NCI-H1417 (cell line): ENCODE data around the gene OXCT2.

Source experiments
- DNase-seq, 3 experiments: peaks; one replicate each; lab custom pipeline; 2025; lab: John Stamatoyannopoulos, UW

Gene OXCT2

GRCh38 chr1:39762550-39763540 is 8.3 kb downstream of the OXCT2 start:
- DNase-seq = no peak

- peak in 1 of 3 experiments; percentile 7 for DNase-seq
Observed at GRCh38 chr1:39761557-39762260, 9.4 kb downstream of the OXCT2 start.

- DNase-seq = no peak
Observed at GRCh38 chr1:39761016-39761415, 10.1 kb downstream of the OXCT2 start.

GRCh38 chr1:39760074-39761008 is 10.8 kb downstream of the OXCT2 start:
- DNase-seq = no peak

- no peak for DNase-seq
Observed at GRCh38 chr1:39759436-39759726, 11.8 kb downstream of the OXCT2 start.

- DNase-seq = peak in 2 of 3 experiments; percentile 78 to 92
Observed at GRCh38 chr1:39758556-39759435, 12.4 kb downstream of the OXCT2 start.

- no peak for DNase-seq
Observed at GRCh38 chr1:39757501-39757900, 13.6 kb downstream of the OXCT2 start.

- DNase-seq = no peak
Observed at GRCh38 chr1:39755965-39756659, 15.0 kb downstream of the OXCT2 start.

- DNase-seq = no peak
Observed at GRCh38 chr1:39754906-39755504, 16.1 kb downstream of the OXCT2 start.

GRCh38 chr1:39754026-39754570 is 17.1 kb downstream of the OXCT2 start:
- DNase-seq = no peak

- no peak for DNase-seq
Observed at GRCh38 chr1:39753132-39754025, 17.8 kb downstream of the OXCT2 start.

GRCh38 chr1:39752703-39753102 is 18.4 kb downstream of the OXCT2 start:
- DNase-seq = no peak

- no peak for DNase-seq
Observed at GRCh38 chr1:39751595-39751994, 19.6 kb downstream of the OXCT2 start.

- no peak for DNase-seq
Observed at GRCh38 chr1:39745016-39745670, 26.0 kb downstream of the OXCT2 start.

- peak; percentile 92 to 97 (median 97) for DNase-seq
Observed at GRCh38 chr1:39738622-39739366, 32.4 kb downstream of the OXCT2 start, which contains the start of gene PPIE. Gene PPIE (plus strand): TSS chr1:39738882. CDS start chr1:39738901, 19 bp downstream.

GRCh38 chr1:39737546-39738169 is 33.5 kb downstream of the OXCT2 start:
- DNase-seq = no peak

- no peak for DNase-seq
Observed at GRCh38 chr1:39735731-39736130, 35.4 kb downstream of the OXCT2 start.
